Mucosa of stomach (tissue), 1 donor: Measurements from ENCODE around the gene CTSH.
"Not testable (repeated sequence)": the region's sequence is repeated elsewhere in the genome, so short reads cannot be mapped to it uniquely, and the experiment has no call there.

Source experiments
- H3K27me3 ChIP-seq: one replicate; pipeline ENCODE4 v1.7.0; 2013; ENCODE audit warnings: mild to moderate bottlenecking, low read length; ENCODE audit not compliant: control insufficient read depth, insufficient read depth
- H3K36me3 ChIP-seq: one replicate; pipeline ENCODE4 v1.7.0; 2013; ENCODE audit warnings: low read length; ENCODE audit not compliant: control insufficient read depth, insufficient read depth
- H3K4me1 ChIP-seq: one replicate; pipeline ENCODE4 v1.7.0; 2013; ENCODE audit warnings: mild to moderate bottlenecking, low read length; ENCODE audit not compliant: control insufficient read depth, insufficient read depth
- H3K4me3 ChIP-seq: one replicate; pipeline ENCODE4 v1.7.0; 2013; ENCODE audit warnings: low read length
- H3K9ac ChIP-seq: one replicate; pipeline ENCODE4 v1.7.0; 2013; ENCODE audit warnings: mild to moderate bottlenecking, low read length, moderate library complexity
- H3K9me3 ChIP-seq: one replicate; pipeline ENCODE4 v1.7.0; 2013; ENCODE audit warnings: mild to moderate bottlenecking, low read length, moderate library complexity; ENCODE audit not compliant: control insufficient read depth
- donor health status: Pancreatic carcinoma.

Gene CTSH

GRCh38 chr15:78909791-78910228 lies 35.0 kb downstream of the CTSH start:
- no peak overlapping the region for H3K9ac ChIP-seq
- H3K4me1 ChIP-seq = peaks cover 6% of the 10 kb centered on the region
- no peaks in the 10 kb centered on the region for H3K27me3 ChIP-seq
- H3K9me3 ChIP-seq = no peaks in the 10 kb centered on the region
- H3K36me3 ChIP-seq = peaks cover 4% of the 10 kb centered on the region
- H3K4me3 ChIP-seq = no peak overlapping the region

GRCh38 chr15:78909160-78909695 lies 35.6 kb downstream of the CTSH start:
- Histone ChIP-seq H3K27me3 (no peaks in the 10 kb centered on the region), H3K4me1 (peaks cover 6% of the 10 kb centered on the region), H3K4me3 (no peak overlapping the region), H3K36me3 (peaks cover 4% of the 10 kb centered on the region), H3K9me3 (no peaks in the 10 kb centered on the region), H3K9ac (no peak overlapping the region)

DNA sequence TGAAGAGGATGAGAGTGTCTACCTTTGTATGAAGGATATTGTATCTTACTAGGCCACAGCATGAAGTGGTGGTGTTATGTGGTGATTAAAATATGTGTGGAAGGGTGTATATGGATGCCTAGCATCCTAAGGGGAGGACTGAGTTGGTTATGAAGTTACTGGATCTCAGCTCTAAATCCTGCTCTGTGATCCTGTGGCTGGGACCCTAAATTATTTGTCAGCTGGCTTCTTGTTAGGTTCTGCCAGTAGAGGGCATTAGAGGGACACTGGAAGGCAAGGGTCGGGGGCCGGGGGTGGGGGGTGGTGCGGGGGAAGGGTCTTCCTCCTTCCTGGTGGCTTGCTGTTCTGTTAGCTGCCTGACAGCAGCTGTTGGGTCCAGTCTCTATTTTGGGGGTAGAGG lies 37.3 kb downstream of the CTSH start:
- Histone ChIP-seq H3K9ac (no peak overlapping the region), H3K9me3 (no peaks in the 10 kb centered on the region), H3K27me3 (no peaks in the 10 kb centered on the region), H3K36me3 (peaks cover 4% of the 10 kb centered on the region), H3K4me3 (no peak overlapping the region), H3K4me1 (no peaks in the 10 kb centered on the region)

DNA sequence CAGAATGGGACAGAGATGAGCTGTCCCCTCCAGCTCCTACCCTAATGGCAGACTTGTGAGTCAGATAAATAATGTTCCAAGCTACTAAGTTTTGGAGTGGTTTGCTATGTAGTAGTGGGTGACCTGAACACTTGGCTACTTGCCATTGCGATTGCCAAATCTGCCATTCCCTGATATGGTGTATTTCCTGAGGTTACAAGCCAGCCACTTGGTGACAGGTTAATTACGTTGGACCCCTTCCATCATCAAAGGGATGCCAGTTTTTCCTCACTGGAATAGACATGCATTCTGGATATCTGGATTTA lies 38.6 kb downstream of the CTSH start:
- H3K36me3 ChIP-seq = peaks cover 4% of the 10 kb centered on the region
- H3K9me3 ChIP-seq = no peaks in the 10 kb centered on the region
- no peaks in the 10 kb centered on the region for H3K27me3 ChIP-seq
- H3K9ac ChIP-seq = no peak overlapping the region
- no peak overlapping the region for H3K4me3 ChIP-seq
- no peaks in the 10 kb centered on the region for H3K4me1 ChIP-seq

DNA sequence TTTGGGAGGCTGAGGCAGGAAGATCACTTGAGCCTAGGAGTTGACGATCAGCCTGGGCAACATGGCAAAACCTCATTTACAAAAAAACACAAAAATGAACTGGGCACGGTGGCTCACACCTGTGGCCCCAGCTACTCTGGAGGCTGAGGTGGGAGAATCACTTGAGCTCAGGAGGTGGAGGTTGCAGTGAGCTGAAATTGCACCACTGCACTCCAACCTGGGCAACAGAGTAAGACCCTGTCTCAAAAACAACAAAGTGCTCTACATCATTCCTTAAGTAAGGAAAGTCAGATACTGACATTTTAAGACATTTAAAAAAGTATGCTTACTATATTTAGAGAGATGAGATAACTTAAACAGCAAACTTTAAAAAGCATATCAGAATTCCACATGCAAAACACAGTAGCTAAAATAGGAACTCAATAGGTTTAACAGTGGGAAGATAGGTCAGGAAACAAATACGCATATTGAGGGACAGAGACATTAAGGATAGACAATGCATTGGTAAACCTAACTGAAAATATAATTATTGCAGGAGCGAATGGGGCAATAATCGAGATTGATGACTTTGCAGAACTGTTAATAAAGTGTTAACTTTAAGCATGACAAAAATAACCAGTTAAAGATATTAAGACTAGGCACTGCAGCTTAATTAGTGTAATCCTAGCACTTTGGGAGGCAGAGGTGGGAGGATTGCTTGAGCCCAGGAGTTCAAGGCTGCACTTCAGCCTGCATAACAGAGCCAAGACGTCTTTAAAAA lies 40.1 kb downstream of the CTSH start:
- H3K9me3 ChIP-seq = no peaks in the 10 kb centered on the region
- no peaks in the 10 kb centered on the region for H3K36me3 ChIP-seq
- H3K27me3 ChIP-seq = no peaks in the 10 kb centered on the region
- H3K9ac ChIP-seq = no peak overlapping the region
- no peaks in the 10 kb centered on the region for H3K4me1 ChIP-seq
- H3K4me3 ChIP-seq = no peak overlapping the region

GRCh38 chr15:78902281-78903032 lies 42.4 kb downstream of the CTSH start:
- not testable (repeated sequence) for H3K4me3 ChIP-seq, H3K4me1 ChIP-seq, H3K36me3 ChIP-seq, H3K9me3 ChIP-seq, H3K27me3 ChIP-seq, H3K9ac ChIP-seq

- H3K36me3 ChIP-seq = not testable (repeated sequence)
Observed at GRCh38 chr15:78900819-78901533, 43.9 kb downstream of the CTSH start.

GRCh38 chr15:78898540-78898939 lies 46.3 kb downstream of the CTSH start:
- H3K4me3 ChIP-seq = no peak overlapping the region
- H3K9me3 ChIP-seq = no peaks in the 10 kb centered on the region
- H3K4me1 ChIP-seq = no peaks in the 10 kb centered on the region
- H3K9ac ChIP-seq = no peak overlapping the region
- no peaks in the 10 kb centered on the region for H3K27me3 ChIP-seq
- no peaks in the 10 kb centered on the region for H3K36me3 ChIP-seq

More at GRCh38 chr15:78900819-78901533, 43.9 kb downstream of the CTSH start:
- H3K4me1 ChIP-seq, H3K9ac ChIP-seq, H3K27me3 ChIP-seq, H3K9me3 ChIP-seq, H3K4me3 ChIP-seq: not testable (repeated sequence)

DNA sequence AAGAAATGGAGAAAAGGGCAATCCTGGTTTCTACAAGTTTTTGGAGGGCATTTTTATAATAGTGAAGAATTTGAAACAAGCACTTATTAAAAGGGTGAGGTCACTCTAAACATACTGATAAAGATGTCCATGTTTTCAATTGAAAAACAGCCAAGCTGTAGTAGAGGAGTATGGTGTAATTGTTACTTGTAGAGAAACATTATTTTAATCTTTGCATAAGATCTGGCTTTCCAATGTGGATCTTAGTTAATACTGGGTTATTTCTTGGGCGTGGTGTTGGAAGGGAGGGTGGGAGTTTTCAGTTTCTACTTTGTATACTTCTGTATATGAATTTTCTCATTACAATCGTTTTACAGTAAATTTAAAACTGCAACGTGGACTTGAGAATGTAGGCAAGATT lies 49.4 kb downstream of the CTSH start:
- no peak overlapping the region for H3K9ac ChIP-seq
- no peaks in the 10 kb centered on the region for H3K4me1 ChIP-seq
- no peak overlapping the region for H3K4me3 ChIP-seq
- no peaks in the 10 kb centered on the region for H3K27me3 ChIP-seq
- H3K36me3 ChIP-seq = no peaks in the 10 kb centered on the region
- no peaks in the 10 kb centered on the region for H3K9me3 ChIP-seq

DNA sequence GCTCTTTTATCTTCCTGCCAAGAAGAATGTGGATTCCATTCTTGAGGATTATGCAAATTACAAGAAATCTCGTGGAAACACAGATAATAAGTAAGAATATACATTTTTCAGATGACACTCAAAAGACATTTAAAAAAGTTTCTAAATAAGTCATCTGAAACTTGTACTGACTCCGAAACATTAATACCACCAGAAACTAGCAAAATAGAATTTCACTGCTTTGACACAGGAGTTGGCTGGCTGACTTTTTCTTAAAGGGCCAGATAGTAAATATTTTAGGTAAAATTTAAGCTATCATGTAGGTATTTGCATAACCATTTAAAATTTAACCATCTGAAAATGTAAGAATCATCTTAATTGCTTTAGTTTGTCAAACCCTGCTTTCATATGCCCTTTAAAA lies 51.3 kb downstream of the CTSH start:
- no peaks in the 10 kb centered on the region for H3K9me3 ChIP-seq
- no peaks in the 10 kb centered on the region for H3K36me3 ChIP-seq
- no peak overlapping the region for H3K9ac ChIP-seq
- no peak overlapping the region for H3K4me3 ChIP-seq
- no peaks in the 10 kb centered on the region for H3K4me1 ChIP-seq
- H3K27me3 ChIP-seq = no peaks in the 10 kb centered on the region

GRCh38 chr15:78889000-78889399 lies 55.8 kb downstream of the CTSH start:
- Histone ChIP-seq H3K9me3 (no peaks in the 10 kb centered on the region), H3K4me1 (no peaks in the 10 kb centered on the region), H3K27me3 (no peaks in the 10 kb centered on the region), H3K9ac (no peak overlapping the region), H3K36me3 (no peaks in the 10 kb centered on the region), H3K4me3 (no peak overlapping the region)

GRCh38 chr15:78881681-78882080 lies 63.2 kb downstream of the CTSH start:
- H3K9me3 ChIP-seq = no peaks in the 10 kb centered on the region
- H3K9ac ChIP-seq = no peak overlapping the region
- H3K4me1 ChIP-seq = peaks cover 18% of the 10 kb centered on the region
- no peaks in the 10 kb centered on the region for H3K36me3 ChIP-seq
- H3K27me3 ChIP-seq = no peaks in the 10 kb centered on the region
- H3K4me3 ChIP-seq = no peak overlapping the region
